Measurements from ENCODE around the gene RNF10. TPM values are rescaled to one million over a fixed set of nuclear protein-coding genes. Genes with fewer than 3 reads are reported as not detected.

RNF10 gene
- polyA plus RNA-seq, 1 of the 3 experiments (the other 2 are of a cell fraction) = 118 TPM

GRCh38 chr12:120588948-120589930, 55.1 kb downstream of the RNF10 start (continued):
- TF ChIP-seq USF2 (IDR thresholded peaks at IDR 0.05; ENCODE audit: borderline replicate concordance, low read depth, low read length) (no peak), EP300 (IDR thresholded peaks at IDR 0.05; ENCODE audit: borderline replicate concordance in 1 of 2, low read depth in 1 of 2, low read length in 1 of 2) (no peak), GATA2 (CRISPR knock-in tag; IDR thresholded peaks at IDR 0.05) (no peak), POLR2AphosphoS5 (IDR thresholded peaks at IDR 0.05; ENCODE audit: low read depth, low read length) (no peak), REST (IDR thresholded peaks at IDR 0.05; ENCODE audit: low read depth, low read length) (no peak)

- 73% methylated on average over 5 of the region's 6 CpGs for WGBS (ENCODE audit: low lambda C conversion rate)
These were observed 56.7 kb downstream of the RNF10 start for GRCh38 chr12:120590741-120591407.

More at GRCh38 chr12:120590741-120591407, 56.7 kb downstream of the RNF10 start:
- Histone ChIP-seq H2AFZ (ENCODE audit: low read depth) (no peak overlapping the region), H3K27ac (ENCODE audit: low read depth in 2 of 2, low read length in 1 of 2) (no peak overlapping the region), H3K9me3 (no peaks in the 10 kb centered on the region), H4K20me1 (ENCODE audit: insufficient read depth) (no peaks in the 10 kb centered on the region), H3K36me3 (replicated peaks in 1 of 2; ENCODE audit: control insufficient read depth in 1 of 2, insufficient read depth in 2 of 2, low read length in 1 of 2) (no peaks in the 10 kb centered on the region), H3K9ac (no peak overlapping the region), H3K79me2 (ENCODE audit: insufficient read depth) (no peaks in the 10 kb centered on the region), H3K27me3 (ENCODE audit: insufficient read depth) (no peaks in the 10 kb centered on the region), H3K4me1 (ENCODE audit: control insufficient read depth in 1 of 2, insufficient read depth in 2 of 2, low read depth in 1 of 2, low read length in 1 of 2) (no peaks in the 10 kb centered on the region), H3K4me2 (no peak overlapping the region), H3K4me3 (ENCODE audit: low read depth in 2 of 2, low read length in 1 of 2) (no peak overlapping the region), H3K9me2 (no peaks in the 10 kb centered on the region), H3F3A (replicated peaks; ENCODE audit: insufficient read depth) (no peaks in the 10 kb centered on the region)
- TF ChIP-seq TEAD4 (IDR thresholded peaks at IDR 0.05; ENCODE audit: borderline replicate concordance, insufficient read depth) = no peak
- no peak for TF ChIP-seq FOXJ3 (CRISPR knock-in tag; IDR thresholded peaks at IDR 0.05)
- no peak for TF ChIP-seq SIN3A (IDR thresholded peaks at IDR 0.05; ENCODE audit: borderline replicate concordance, low read depth, low read length)
- no peak for TF ChIP-seq YY1 (IDR thresholded peaks at IDR 0.05; ENCODE audit: low read depth)
- TF ChIP-seq REST (IDR thresholded peaks at IDR 0.05; ENCODE audit: low read depth, low read length) = no peak
- no peak for TF ChIP-seq IRF3 (IDR thresholded peaks at IDR 0.05; ENCODE audit: low read depth, low read length)
- no peak for TF ChIP-seq POLR2AphosphoS5 (IDR thresholded peaks at IDR 0.05; ENCODE audit: low read depth, low read length)
- no peak for TF ChIP-seq GABPA (IDR thresholded peaks at IDR 0.05; ENCODE audit: low read depth)
- no peak for TF ChIP-seq TCF12 (IDR thresholded peaks at IDR 0.05)
- no peak for TF ChIP-seq MXI1 (IDR thresholded peaks at IDR 0.05; ENCODE audit: low read depth, low read length)
- no peak for TF ChIP-seq RFX5 (IDR thresholded peaks at IDR 0.05; ENCODE audit: low read length)
- no peak for TF ChIP-seq CHD2 (IDR thresholded peaks at IDR 0.05; ENCODE audit: low read length, partially characterized antibody)
- no peak for DNase-seq
- POLR2A ChIA-PET = no interaction called here
- CTCF ChIA-PET = interaction anchor here (0.6 to 1.7 kb wide), 3 partner anchors 40 to 381 kb away, joined by 3 to 4 read pairs (median 3); no protein-coding TSS in a partner anchor

Data from SK-N-SH (cell line).